ENCODE results near the gene ZNF780B. TPM values are rescaled to one million over a fixed set of nuclear protein-coding genes. Genes with fewer than 3 reads are reported as not detected.

Gene ZNF780B
- total RNA-seq, 1 experiment from 2014 or later: 31.9 TPM

DNA sequence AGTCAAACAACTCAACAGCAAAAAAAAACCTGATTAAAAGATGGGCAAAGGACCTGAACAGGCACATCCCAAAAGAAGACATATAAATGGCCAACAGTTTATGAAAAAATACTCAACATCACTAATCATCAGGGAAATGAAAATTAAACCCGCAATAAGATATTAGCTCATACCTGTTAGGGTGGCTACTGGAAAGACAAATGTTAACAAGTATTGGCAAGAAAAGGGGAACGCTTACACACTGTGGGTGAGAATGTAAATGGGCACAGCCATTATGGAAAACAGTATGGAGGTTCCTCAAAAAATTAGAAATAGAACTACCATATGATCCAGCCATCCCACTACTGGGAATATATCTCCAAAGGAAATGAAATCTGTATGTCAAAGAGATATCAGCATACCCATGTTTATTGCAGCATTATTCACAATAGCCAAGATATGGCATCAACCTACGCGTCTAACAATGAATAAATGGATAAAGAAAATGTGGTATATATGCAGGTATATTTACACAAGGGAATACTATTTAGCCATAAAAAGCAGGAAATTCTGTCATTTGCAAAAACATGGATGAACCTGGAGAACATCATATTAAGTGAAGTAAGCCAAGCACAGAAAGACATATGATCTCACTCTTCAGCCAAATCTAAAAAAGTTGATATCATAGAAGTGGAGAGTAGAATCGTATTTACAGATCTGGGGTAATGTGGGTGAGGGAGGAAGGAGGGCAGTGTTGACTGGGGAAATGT lies 32.4 kb upstream of the ZNF780B start:
- Histone ChIP-seq H3K23me2 (ENCODE audit: insufficient read length, low read depth, low read length, poor library complexity, severe bottlenecking) (peaks cover 8% of the 10 kb centered on the region), H3K27me3 (ENCODE audit: insufficient read depth, low read length) (no peaks in the 10 kb centered on the region), H3T11ph (ENCODE audit: low read length) (no peak overlapping the region), H4K8ac (replicated peaks; ENCODE audit: insufficient read length, low read depth, low read length) (no peak overlapping the region), H3K9me3 (ENCODE audit: control insufficient read depth, low read depth, low read length) (no peaks in the 10 kb centered on the region), H2BK120ac (ENCODE audit: low read depth, low read length, poor library complexity, severe bottlenecking) (no peak overlapping the region), H3K9ac (ENCODE audit: extremely low read depth, insufficient read length, low read length) (no peak overlapping the region), H4K5ac (ENCODE audit: insufficient read length, low read depth, low read length) (no peak overlapping the region), H3K27ac (ENCODE audit: insufficient read length, low read depth, low read length) (no peak overlapping the region), H2BK15ac (ENCODE audit: low read depth, low read length) (no peak overlapping the region), H3K4ac (ENCODE audit: low read depth, low read length) (no peak overlapping the region), H4K91ac (ENCODE audit: insufficient read length, low read depth, low read length) (no peak overlapping the region), H3K14ac (ENCODE audit: insufficient read depth, low read length) (no peak overlapping the region), H2AK5ac (ENCODE audit: insufficient read length, low read length) (no peak overlapping the region), H3K79me2 (ENCODE audit: insufficient read depth, low read length) (no peaks in the 10 kb centered on the region; the same call in 1 of the 2 replicates), H2BK12ac (ENCODE audit: insufficient read length, low read depth, low read length) (no peak overlapping the region), H3K23ac (ENCODE audit: insufficient read length, low read depth, low read length) (no peak overlapping the region), H3K18ac (ENCODE audit: insufficient read length, low read depth, low read length) (no peak overlapping the region), H2BK20ac (ENCODE audit: low read depth, low read length, poor library complexity, severe bottlenecking) (no peak overlapping the region), H4K20me1 (ENCODE audit: control insufficient read depth, insufficient read depth, insufficient read length) (no peaks in the 10 kb centered on the region), H2BK5ac (ENCODE audit: insufficient read length, low read length) (no peak overlapping the region), H3K4me2 (ENCODE audit: insufficient read depth, insufficient read length, low read length) (no peak overlapping the region), H3K56ac (ENCODE audit: insufficient read length, low read depth, low read length) (no peak overlapping the region), H3K79me1 (ENCODE audit: insufficient read depth, low read depth, low read length, poor library complexity, severe bottlenecking) (peaks cover 5% of the 10 kb centered on the region), H3K4me1 (ENCODE audit: insufficient read depth, low read length) (no peaks in the 10 kb centered on the region; the same call in 1 of the 2 replicates), H2AFZ (ENCODE audit: low read length) (no peak overlapping the region)
- H3K27me3 Mint-ChIP-seq (ENCODE audit: low read depth): no peaks in the 10 kb centered on the region
- H3K27ac Mint-ChIP-seq: no peak overlapping the region
- DNase-seq: no peak
- H3K9me3 Mint-ChIP-seq: peaks cover 2 to 4% of the 10 kb centered on the region in 2 experiments; a peak in 4 of 5 replicates
- peak overlapping the region in 1 of 2 experiments; percentile 100; a peak in 3 of 5 replicates for H3K4me3 Mint-ChIP-seq
- TF ChIP-seq, protein P1, sequence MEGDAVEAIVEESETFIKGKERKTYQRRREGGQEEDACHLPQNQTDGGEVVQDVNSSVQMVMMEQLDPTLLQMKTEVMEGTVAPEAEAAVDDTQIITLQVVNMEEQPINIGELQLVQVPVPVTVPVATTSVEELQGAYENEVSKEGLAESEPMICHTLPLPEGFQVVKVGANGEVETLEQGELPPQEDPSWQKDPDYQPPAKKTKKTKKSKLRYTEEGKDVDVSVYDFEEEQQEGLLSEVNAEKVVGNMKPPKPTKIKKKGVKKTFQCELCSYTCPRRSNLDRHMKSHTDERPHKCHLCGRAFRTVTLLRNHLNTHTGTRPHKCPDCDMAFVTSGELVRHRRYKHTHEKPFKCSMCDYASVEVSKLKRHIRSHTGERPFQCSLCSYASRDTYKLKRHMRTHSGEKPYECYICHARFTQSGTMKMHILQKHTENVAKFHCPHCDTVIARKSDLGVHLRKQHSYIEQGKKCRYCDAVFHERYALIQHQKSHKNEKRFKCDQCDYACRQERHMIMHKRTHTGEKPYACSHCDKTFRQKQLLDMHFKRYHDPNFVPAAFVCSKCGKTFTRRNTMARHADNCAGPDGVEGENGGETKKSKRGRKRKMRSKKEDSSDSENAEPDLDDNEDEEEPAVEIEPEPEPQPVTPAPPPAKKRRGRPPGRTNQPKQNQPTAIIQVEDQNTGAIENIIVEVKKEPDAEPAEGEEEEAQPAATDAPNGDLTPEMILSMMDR (conservative IDR thresholded peaks at IDR 0.05): no peak
- H3K4me1 Mint-ChIP-seq: peaks cover 17 to 19% of the 10 kb centered on the region in 2 experiments
- peaks cover 14 to 19% (median 17%) of the 10 kb centered on the region in 3 experiments for H3K36me3 Mint-ChIP-seq (ENCODE audit: insufficient read depth in 1 of 3, low read depth in 3 of 3)
- no CpG with 5 or more reads among the region's 5 CpGs for WGBS (ENCODE audit: extremely low coverage, insufficient read length, low lambda C conversion rate)
